ENCODE data around the gene CDKL1.

CDKL1 gene

GRCh38 chr14:50396631-50397389 is at the start of gene CDKL1:
CDKL1 (minus strand) TSS chr14:50396881; CDS start chr14:50395868, 1,013 bp downstream.
- DNase-seq: peak; percentile 49

DNA sequence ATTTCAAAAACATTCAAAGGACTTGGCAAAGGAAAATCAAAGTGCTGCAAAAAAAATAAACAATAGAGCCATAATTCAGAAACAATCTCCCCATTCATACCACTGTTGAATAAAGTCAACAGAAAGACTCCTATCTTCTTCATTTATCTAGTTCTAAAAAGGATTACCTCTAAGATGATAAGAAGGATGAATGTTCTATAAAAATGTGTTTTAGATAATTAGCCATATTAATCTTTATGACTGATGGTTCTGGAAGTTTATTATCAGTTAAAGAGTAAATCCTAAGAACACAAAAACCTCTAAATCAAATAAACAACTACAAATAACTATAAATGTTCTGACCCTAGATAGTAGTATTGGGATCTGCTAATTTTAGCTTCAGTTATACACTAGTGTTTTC is 37.8 kb upstream of the CDKL1 start:
- DNase-seq: no peak

- no peak for DNase-seq
Measured at GRCh38 chr14:50432131-50432530, 35.5 kb upstream of the CDKL1 start.

GRCh38 chr14:50425816-50426215 is 29.1 kb upstream of the CDKL1 start:
- no peak for DNase-seq

GRCh38 chr14:50425105-50425504 is 28.4 kb upstream of the CDKL1 start:
- DNase-seq: no peak

DNA sequence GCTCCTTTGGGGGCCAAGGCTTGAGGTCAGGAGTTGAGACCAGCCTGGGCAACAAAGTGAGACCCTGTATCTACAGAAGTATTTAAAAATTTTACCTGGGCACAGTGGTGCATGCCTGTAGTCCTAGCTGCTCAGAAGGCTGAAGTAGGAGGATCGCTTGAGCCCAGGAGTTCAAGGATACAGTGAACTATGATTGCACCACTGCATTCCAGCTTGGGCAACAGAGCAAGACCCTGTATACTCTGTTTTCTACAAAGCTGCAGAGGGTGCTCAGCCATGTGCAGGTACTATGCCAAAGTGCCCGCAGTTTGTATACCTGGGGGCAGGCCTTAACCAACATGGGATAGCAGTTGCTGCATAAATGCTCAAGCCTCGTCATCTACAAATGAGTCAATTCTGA is 26.8 kb upstream of the CDKL1 start:
- DNase-seq: no peak

GRCh38 chr14:50421499-50421898 is 24.8 kb upstream of the CDKL1 start:
- DNase-seq: no peak

- DNase-seq: no peak
Measured at GRCh38 chr14:50417853-50418252, 21.2 kb upstream of the CDKL1 start.

GRCh38 chr14:50410921-50411320 is 14.2 kb upstream of the CDKL1 start:
- no peak for DNase-seq

GRCh38 chr14:50410071-50410470 is 13.4 kb upstream of the CDKL1 start:
- DNase-seq: no peak

DNA sequence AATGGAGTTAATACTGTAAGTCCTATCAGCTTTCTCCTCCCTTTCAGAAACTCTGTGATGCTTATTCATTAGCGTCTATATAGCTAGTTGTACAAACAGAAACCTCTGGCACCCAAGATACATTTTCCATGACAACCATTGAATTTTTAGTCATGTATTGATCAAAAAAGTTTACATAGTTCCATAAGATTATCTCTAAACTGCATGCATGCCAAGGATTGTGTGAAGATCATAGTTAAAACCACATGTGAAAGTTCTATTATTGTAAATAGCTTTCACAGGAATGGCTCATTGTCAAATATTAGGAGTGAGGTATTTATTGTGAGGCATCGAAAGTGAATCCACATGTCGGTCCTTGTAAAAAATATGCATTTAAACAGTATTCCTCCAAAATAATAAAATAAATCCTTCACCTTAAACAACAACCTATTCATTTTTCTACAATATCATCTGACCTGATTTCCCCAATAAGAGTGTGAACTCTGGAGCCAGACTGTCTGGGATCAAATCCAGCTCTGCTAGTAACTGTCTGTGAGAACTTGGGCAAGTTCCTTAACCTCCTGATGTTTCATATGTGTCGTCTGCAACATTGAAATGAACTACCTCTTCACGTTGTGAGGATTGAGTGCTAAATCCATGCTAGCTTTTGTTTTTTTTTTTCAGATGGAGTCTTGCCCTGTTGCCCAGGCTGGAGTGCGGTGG is 10.6 kb upstream of the CDKL1 start:
- no peak for DNase-seq

GRCh38 chr14:50403419-50403818 is 6.7 kb upstream of the CDKL1 start:
- peak; percentile 5 for DNase-seq

GRCh38 chr14:50402965-50403364 is 6.3 kb upstream of the CDKL1 start:
- no peak for DNase-seq

- DNase-seq: no peak
Measured at GRCh38 chr14:50400461-50400860, 3.8 kb upstream of the CDKL1 start.

- DNase-seq: no peak
Measured at GRCh38 chr14:50399251-50400032, 2.8 kb upstream of the CDKL1 start.

- DNase-seq: no peak
Measured at GRCh38 chr14:50398189-50398580, 1.5 kb upstream of the CDKL1 start.

DNA sequence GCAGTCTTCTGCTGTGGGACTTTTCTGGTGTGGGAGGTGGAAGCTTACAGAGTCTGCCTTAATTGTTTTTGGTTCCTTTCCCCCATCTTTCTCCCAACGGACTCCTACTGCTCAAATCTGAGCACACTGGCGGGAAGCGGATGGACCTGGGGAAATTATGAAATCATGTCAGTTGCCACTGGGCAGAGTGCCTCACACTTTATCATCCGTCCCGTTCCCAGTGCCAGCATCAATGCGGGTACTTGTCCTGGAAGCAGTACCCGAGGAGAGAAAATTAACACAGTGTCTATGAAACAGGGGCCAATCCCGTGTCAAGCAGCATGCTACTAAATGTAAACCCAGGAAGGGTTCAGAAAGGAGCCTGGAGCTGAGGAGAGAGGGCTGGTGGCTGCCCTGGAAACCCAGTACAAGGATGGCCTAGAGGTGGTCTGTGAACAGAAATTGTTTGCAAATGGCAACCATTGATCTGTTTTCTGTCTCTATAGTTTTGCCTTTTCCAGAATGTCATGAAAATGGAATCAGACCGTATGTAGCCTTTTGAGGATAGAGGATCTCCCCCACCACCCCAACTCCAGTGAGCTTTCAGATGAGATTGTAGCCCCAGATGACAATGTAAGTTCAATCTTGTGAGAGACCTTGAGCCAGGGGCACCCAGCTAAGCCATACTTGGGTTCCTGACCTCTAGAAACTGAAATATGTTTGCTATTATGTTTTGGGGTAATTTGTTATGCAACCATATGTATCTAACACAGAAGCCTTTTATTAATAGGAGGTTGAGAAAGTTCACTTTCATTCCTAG is 908 bp upstream of the CDKL1 start:
- no peak for DNase-seq

- DNase-seq: no peak
Measured at GRCh38 chr14:50395448-50395847, 1.2 kb downstream of the CDKL1 start.

GRCh38 chr14:50394713-50395112 is 2.0 kb downstream of the CDKL1 start:
- no peak for DNase-seq

DNA sequence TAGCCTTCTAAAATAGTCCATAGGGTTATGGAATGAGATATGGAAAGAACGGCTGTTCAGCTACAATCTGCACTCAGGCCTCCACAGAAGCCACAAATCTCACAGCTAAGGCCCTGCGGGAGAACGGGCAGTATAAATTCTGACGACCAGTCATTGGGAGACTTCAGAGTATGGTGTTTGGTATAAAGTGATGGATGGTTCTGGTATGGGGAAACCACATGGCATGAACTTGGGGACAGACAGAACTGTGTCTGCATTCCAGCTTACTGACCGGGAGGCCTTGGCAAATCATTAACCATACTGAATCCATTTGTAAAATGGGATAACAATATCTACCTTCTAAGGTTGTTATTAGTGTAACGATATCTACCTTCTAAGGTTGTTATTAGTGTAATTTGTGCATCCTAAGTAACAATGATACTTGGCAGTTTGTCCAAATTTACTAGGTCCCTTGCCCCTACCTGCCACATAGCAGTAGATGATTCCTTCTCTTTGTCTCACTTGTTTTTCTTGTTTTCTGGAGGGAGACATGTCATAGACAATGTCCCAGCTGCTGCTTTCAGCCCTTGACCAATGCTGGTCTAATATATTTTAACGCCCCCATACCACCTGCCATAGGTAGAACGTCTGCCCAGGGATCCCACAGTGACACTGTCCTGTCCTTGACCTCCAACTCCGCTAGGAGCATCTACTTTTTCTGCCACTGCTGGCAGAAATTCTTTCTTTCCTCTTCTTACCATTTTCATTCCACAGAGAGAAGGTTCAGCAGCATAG is 6.8 kb downstream of the CDKL1 start:
- DNase-seq: no peak

DNA sequence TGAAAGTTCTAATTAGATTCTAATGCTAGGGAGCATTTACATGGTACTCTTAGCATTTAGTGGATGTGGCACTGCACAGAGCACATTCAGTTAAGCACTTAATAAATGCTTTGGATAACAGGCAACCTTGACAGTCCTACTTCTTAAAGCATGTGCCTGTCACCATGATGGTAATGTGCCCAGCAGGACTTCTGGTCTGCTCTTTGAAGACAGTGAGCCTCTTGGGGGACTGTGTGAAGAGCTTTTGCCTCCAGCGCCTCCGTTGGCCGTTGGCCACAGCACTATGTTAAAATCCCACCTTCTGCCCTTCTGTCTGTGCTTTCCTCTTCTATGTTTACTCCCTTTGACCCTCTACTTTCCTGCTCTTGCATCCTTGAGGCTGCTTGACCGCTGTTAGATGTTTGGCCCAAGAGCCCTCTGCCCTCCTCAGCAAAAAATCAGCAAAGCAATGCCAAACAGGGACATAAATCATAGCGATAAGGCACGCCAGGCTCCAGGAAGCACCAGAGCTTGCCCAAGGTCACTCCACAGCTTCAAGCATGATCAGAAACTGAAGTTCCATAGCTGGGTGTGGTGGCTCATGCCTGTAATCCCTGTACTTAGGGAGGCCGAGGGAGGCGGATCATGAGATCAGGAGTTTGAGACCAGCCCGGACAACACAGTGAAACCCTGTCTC is 8.3 kb downstream of the CDKL1 start:
- no peak for DNase-seq

GRCh38 chr14:50387548-50387947 is 9.1 kb downstream of the CDKL1 start:
- no peak for DNase-seq

Data from NCI-H510A (cell line).